Karpas-422 (cell line): Measurements from ENCODE around the gene GNG10. TPM values are rescaled to one million over a fixed set of nuclear protein-coding genes. Genes with fewer than 3 reads are reported as not detected.
A peak's percentile ranks its signal among the peaks of the same experiment; 100 is the strongest.
"Not testable (repeated sequence)": the region's sequence is repeated elsewhere in the genome, so short reads cannot be mapped to it uniquely, and the experiment has no call there.

Experiments
- DNase-seq: peaks from one replicate; pipeline ENCODE4 v3.0.0-alpha.2; 2015
- H2AFZ ChIP-seq: fragments of 200-600 bp; sonication (generic); 2 replicates; pipeline ENCODE4 v1.6.1; 2014; ENCODE audit warnings: antibody characterized with exemption, low read length, mixed read lengths
- H3K27ac ChIP-seq: fragments of 200-600 bp; sonication (generic); 2 replicates; pipeline ENCODE4 v1.5.1; 2014; ENCODE audit warnings: mild to moderate bottlenecking, low read length, moderate library complexity
- H3K27me3 ChIP-seq: fragments of 200-600 bp; sonication (generic); 2 replicates; pipeline ENCODE4 v1.6.1; 2014; ENCODE audit warnings: low read length, mixed read lengths
- H3K36me3 ChIP-seq: fragments of 200-600 bp; sonication (generic); 2 replicates; pipeline ENCODE4 v1.6.1; 2014; ENCODE audit warnings: low read length, mixed read lengths; ENCODE audit not compliant: insufficient read depth
- H3K4me1 ChIP-seq: fragments of 200-600 bp; sonication (generic); 2 replicates; pipeline ENCODE4 v1.6.1; 2014; ENCODE audit warnings: mild to moderate bottlenecking, low read length, mixed read lengths
- H3K4me2 ChIP-seq: fragments of 200-600 bp; sonication (generic); 2 replicates; pipeline ENCODE4 v1.6.1; 2014; ENCODE audit warnings: low read length, low read depth, mild to moderate bottlenecking; ENCODE audit not compliant: poor library complexity, severe bottlenecking
- H3K4me3 ChIP-seq: fragments of 200-600 bp; sonication (generic); 2 replicates; pipeline ENCODE4 v1.5.1; 2014; ENCODE audit warnings: mild to moderate bottlenecking, antibody characterized with exemption, low read length, mixed read lengths
- H3K79me2 ChIP-seq: fragments of 200-600 bp; sonication (generic); 2 replicates; pipeline ENCODE4 v1.6.1; 2014; ENCODE audit warnings: mild to moderate bottlenecking, low read length, mixed read lengths
- H3K9ac ChIP-seq: fragments of 200-600 bp; sonication (generic); 2 replicates; pipeline ENCODE4 v1.6.0; 2014; ENCODE audit warnings: low read length
- H3K9me2 ChIP-seq: fragments of 200-600 bp; sonication (generic), shearing (Covaris generic); replicated peaks from 2 replicates; pipeline ENCODE4 v1.6.0; 2014; ENCODE audit warnings: mild to moderate bottlenecking, low read length, moderate library complexity; ENCODE audit not compliant: insufficient read depth
- H3K9me3 ChIP-seq: fragments of 300-700, 200-600 bp; sonication (generic); 2 replicates; pipeline ENCODE4 v1.6.1; 2014; ENCODE audit warnings: low read length, mixed read lengths
- H4K20me1 ChIP-seq: fragments of 200-600 bp; sonication (generic); 2 replicates; pipeline ENCODE4 v1.6.1; 2014; ENCODE audit warnings: mild to moderate bottlenecking, antibody characterized with exemption, low read length, low read depth; ENCODE audit not compliant: insufficient read depth
- total RNA-seq: library from RNA; depleted of rRNA; stranded (reverse); fragments of >200 nt; shearing (Covaris generic); gene quantifications from 2 replicates; pipeline ENCODE4 v1.2.3, GENCODE V29; 2014; ENCODE audit warnings: low replicate concordance; rRNA removed

Gene GNG10
- total RNA-seq: 22.6 and 46.0 TPM in 2 replicates

GRCh38 chr9:111661150-111661801, at the start of gene GNG10:
Gene GNG10, plus strand, starts transcription at chr9:111661605. Its CDS starts 30 bp downstream, at chr9:111661635.
- peak within 1 kb of the TSS; percentile 70 for H3K27ac ChIP-seq
- peak within 1 kb of the TSS; percentile 85 for H3K9ac ChIP-seq
- no peaks in the 10 kb centered on the region for H3K9me2 ChIP-seq
- no peaks in the 10 kb centered on the region for H3K27me3 ChIP-seq
- H3K4me1 ChIP-seq: peaks cover 19% of the 10 kb centered on the region
- H3K4me2 ChIP-seq: peak within 1 kb of the TSS; percentile 92
- peaks cover 6% of the 10 kb centered on the region for H3K36me3 ChIP-seq
- DNase-seq: peak; percentile 86
- peaks cover 43% of the 10 kb centered on the region for H3K79me2 ChIP-seq
- peak within 1 kb of the TSS; percentile 92 for H2AFZ ChIP-seq
- H4K20me1 ChIP-seq: 0 out of 2 replicates have a peak, but pooled peaks cover 4% of the 10 kb centered on the region
- no peaks in the 10 kb centered on the region for H3K9me3 ChIP-seq
- peak within 1 kb of the TSS; percentile 85 for H3K4me3 ChIP-seq

DNA sequence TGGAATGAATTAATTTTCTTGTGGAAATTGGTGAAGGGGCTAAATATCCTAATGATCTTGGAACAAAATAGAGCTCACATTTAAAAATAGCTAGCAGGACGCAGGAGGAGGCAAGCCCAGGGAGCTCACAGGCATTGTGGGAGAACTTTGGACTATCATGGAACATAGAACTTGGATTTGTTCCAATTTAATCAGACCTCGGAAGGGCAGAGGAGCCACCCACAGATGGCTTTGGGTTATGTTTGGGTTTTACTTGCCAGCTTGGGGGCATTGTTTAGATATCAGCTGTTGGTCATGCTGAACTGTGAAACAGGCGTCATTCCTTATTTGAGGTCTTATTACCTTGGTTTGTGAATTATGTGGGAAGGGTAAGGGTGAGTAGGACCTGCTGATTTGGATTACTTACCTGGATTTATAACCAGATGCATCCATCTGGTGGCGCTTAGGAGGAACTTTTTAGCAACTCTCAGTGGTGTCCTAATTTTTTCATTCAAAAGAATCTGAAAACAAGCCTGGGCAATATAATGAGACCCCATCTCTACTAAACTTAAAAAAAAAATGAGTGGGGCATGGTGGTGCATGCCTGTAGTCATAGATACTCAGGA, 47.9 kb upstream of the GNG10 start:
- Histone ChIP-seq H3K9ac (no peak overlapping the region), H3K4me1 (no peaks in the 10 kb centered on the region), H3K27ac (no peak overlapping the region), H3K4me3 (no peak overlapping the region), H3K79me2 (no peaks in the 10 kb centered on the region), H3K9me3 (no peaks in the 10 kb centered on the region), H2AFZ (no peak overlapping the region), H3K4me2 (no peak overlapping the region), H3K27me3 (no peaks in the 10 kb centered on the region), H3K36me3 (no peaks in the 10 kb centered on the region), H3K9me2 (no peaks in the 10 kb centered on the region), H4K20me1 (no peaks in the 10 kb centered on the region)
- no peak for DNase-seq

DNA sequence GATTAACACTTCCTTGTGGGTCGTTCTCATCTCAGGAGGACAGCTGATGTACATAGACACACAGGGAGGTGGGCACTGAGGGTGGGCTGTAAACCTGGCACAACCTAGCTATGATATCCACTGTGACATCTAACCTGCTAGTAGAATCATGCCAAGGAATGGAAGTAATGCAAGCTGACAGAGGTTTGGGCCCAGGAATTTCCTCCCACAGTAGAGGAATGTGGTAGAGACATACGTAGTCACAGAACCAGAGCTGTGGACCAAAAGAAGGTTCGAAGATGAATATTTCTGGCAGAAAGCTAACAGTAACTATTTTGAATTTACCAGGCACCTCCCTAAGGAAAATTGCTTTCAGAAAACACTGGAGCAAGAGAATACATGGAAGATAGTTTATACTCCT, 45.5 kb upstream of the GNG10 start:
- Histone ChIP-seq H3K27me3 (no peaks in the 10 kb centered on the region), H3K4me2 (no peak overlapping the region), H3K4me1 (no peaks in the 10 kb centered on the region), H4K20me1 (no peaks in the 10 kb centered on the region), H2AFZ (no peak overlapping the region), H3K27ac (no peak overlapping the region), H3K79me2 (no peaks in the 10 kb centered on the region), H3K4me3 (no peak overlapping the region), H3K36me3 (no peaks in the 10 kb centered on the region), H3K9me3 (no peaks in the 10 kb centered on the region), H3K9ac (no peak overlapping the region), H3K9me2 (no peaks in the 10 kb centered on the region)
- no peak for DNase-seq

GRCh38 chr9:111617349-111617748, 44.1 kb upstream of the GNG10 start:
- H3K27ac ChIP-seq, H3K9me2 ChIP-seq, H3K27me3 ChIP-seq, H3K36me3 ChIP-seq, H3K9me3 ChIP-seq, H3K4me3 ChIP-seq, DNase-seq, H3K9ac ChIP-seq, H3K4me2 ChIP-seq, H4K20me1 ChIP-seq, H3K79me2 ChIP-seq, H2AFZ ChIP-seq, H3K4me1 ChIP-seq: not testable (repeated sequence)

DNA sequence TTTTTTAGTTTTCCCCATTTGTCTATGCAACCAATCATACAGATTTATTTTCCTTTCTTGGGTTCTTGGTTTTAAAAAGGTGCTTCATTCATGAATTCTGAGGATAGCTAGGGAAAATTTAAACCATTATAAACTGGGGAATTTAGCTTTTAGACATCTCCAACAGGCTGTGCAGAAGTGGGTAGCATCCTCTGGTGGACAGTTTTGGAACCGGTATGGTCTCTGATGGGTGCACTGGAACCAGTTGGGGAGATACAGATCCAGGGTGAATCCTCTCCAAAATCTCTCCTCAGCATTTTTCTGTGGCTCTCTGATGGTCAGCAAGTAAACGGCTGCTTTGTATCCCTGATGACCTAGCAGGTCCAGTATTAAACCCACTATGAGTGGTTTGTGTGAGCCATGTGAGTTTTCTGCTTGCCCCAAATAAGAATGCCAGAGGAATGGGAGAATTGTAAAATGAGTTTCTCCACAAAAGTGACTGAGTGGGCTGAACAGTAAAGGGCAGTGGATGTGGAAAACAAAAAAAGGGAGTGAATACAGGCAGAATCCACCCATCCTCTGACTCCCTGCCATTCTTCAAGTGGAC, 39.4 kb upstream of the GNG10 start:
- DNase-seq: peak; percentile 74
- H4K20me1 ChIP-seq: no peaks in the 10 kb centered on the region

GRCh38 chr9:111622626-111623025, 38.8 kb upstream of the GNG10 start:
- no peak overlapping the region for H2AFZ ChIP-seq
- H3K9ac ChIP-seq: no peak overlapping the region
- no peak overlapping the region for H3K4me2 ChIP-seq

More for the DNA sequence above, 39.4 kb upstream of the GNG10 start:
- Histone ChIP-seq H3K9me3 (no peaks in the 10 kb centered on the region), H3K36me3 (no peaks in the 10 kb centered on the region), H2AFZ (no peak overlapping the region), H3K4me2 (no peak overlapping the region), H3K9ac (no peak overlapping the region), H3K4me3 (no peak overlapping the region), H3K79me2 (no peaks in the 10 kb centered on the region), H3K9me2 (no peaks in the 10 kb centered on the region), H3K27ac (no peak overlapping the region), H3K27me3 (no peaks in the 10 kb centered on the region), H3K4me1 (no peaks in the 10 kb centered on the region)

GRCh38 chr9:111627260-111627963, 34.0 kb upstream of the GNG10 start:
- H3K79me2 ChIP-seq: peaks cover 16% of the 10 kb centered on the region
- no peak for DNase-seq
- no peak overlapping the region for H3K4me2 ChIP-seq
- H3K36me3 ChIP-seq: peaks cover under 1% of the 10 kb centered on the region; the same call in 1 of the 2 replicates
- H3K9me2 ChIP-seq: no peaks in the 10 kb centered on the region
- no peak overlapping the region for H3K9ac ChIP-seq
- no peak overlapping the region for H3K4me3 ChIP-seq
- no peak overlapping the region for H2AFZ ChIP-seq
- H3K27ac ChIP-seq: no peak overlapping the region
- no peaks in the 10 kb centered on the region for H3K9me3 ChIP-seq
- H3K4me1 ChIP-seq: peaks cover 10% of the 10 kb centered on the region
- H4K20me1 ChIP-seq: peaks cover 4% of the 10 kb centered on the region; the same call in 1 of the 2 replicates
- H3K27me3 ChIP-seq: no peaks in the 10 kb centered on the region

More at GRCh38 chr9:111622626-111623025, 38.8 kb upstream of the GNG10 start:
- Histone ChIP-seq H3K27me3 (no peaks in the 10 kb centered on the region), H3K9me2 (no peaks in the 10 kb centered on the region), H3K27ac (no peak overlapping the region), H3K36me3 (no peaks in the 10 kb centered on the region), H4K20me1 (no peaks in the 10 kb centered on the region), H3K4me1 (no peaks in the 10 kb centered on the region), H3K4me3 (no peak overlapping the region), H3K9me3 (no peaks in the 10 kb centered on the region), H3K79me2 (no peaks in the 10 kb centered on the region)
- no peak for DNase-seq

- Histone ChIP-seq H3K4me2 (no peak overlapping the region), H3K36me3 (peaks cover 10% of the 10 kb centered on the region), H3K9me3 (no peaks in the 10 kb centered on the region), H3K9ac (no peak overlapping the region), H3K27ac (no peak overlapping the region), H3K4me1 (peaks cover 20% of the 10 kb centered on the region), H3K9me2 (no peaks in the 10 kb centered on the region), H3K4me3 (no peak overlapping the region), H3K27me3 (no peaks in the 10 kb centered on the region), H3K79me2 (peaks cover 26% of the 10 kb centered on the region), H2AFZ (no peak overlapping the region), H4K20me1 (peaks cover 14% of the 10 kb centered on the region)
- no peak for DNase-seq
Observed at GRCh38 chr9:111628411-111628810, 33.0 kb upstream of the GNG10 start.
